HepG2 (cell line): ENCODE data around the gene DCLK1. TPM values are rescaled to one million over a fixed set of nuclear protein-coding genes. Genes with fewer than 3 reads are reported as not detected.

Experiments
- ATAC-seq: fragments of 200-7000 bp; cut with Tn5 transposase; 3 replicates; pipeline ENCODE4 v1.9.1; 2020; ENCODE audit warnings: mild to moderate bottlenecking, moderate library complexity
- BruUV-seq: library from RNA; stranded (reverse); fragments of 400-500 nt; replicated peaks from 2 replicates; lab custom pipeline; 2021; lab: Mats Ljungman, UMichigan
- CTCF ChIA-PET: fragments of 300-600 bp; formaldehyde crosslinking; extraction: SDS; loops from one replicate; lab custom pipeline; 2021; ENCODE audit warnings: low total read pairs, inconsistent platforms, low intra/inter-chr PET ratio; lab: Yijun Ruan, JAX
- POLR2A ChIA-PET: fragments of 350-600 bp; sonication (Branson Sonifier 250); formaldehyde crosslinking; loops from one replicate; lab custom pipeline; 2020; ENCODE audit warnings: antibody characterized with exemption, inconsistent platforms; lab: Yijun Ruan, JAX
- DNase-seq: peaks from one replicate; pipeline ENCODE4 v3.0.0-alpha.2; 2015; ENCODE audit warnings: low spot score
- FAIRE-seq: peaks from 3 replicates; lab custom pipeline; 2011; peaks lifted over from hg19 to GRCh38; lab: Jason Lieb, UNC
- H2AFZ ChIP-seq: one replicate; pipeline ENCODE4 v1.6.1; 2011; ENCODE audit warnings: low read length, inconsistent platforms
- H3K27ac ChIP-seq: fragments of 300-600 bp; 3 replicates; pipeline ENCODE4 v1.8.0; 2011; ENCODE audit warnings: mixed run types, mild to moderate bottlenecking, mixed read lengths, low read length, inconsistent platforms; ENCODE audit not compliant: insufficient read depth; ENCODE audit errors: extremely low read length
- H3K27me3 ChIP-seq, 2 experiments: fragments of 200-600 bp in 1 of 2; 2 replicates in 1 of 2; 3 replicates in 1 of 2; pipeline versions ENCODE4 v1.6.0 to v1.8.0; 2011; ENCODE audit warnings: low read length in 2 of 2, mild to moderate bottlenecking in 2 of 2, moderate library complexity in 2 of 2, inconsistent platforms in 1 of 2; ENCODE audit not compliant: insufficient read depth in 2 of 2, control insufficient read depth in 1 of 2
- H3K36me3 ChIP-seq, 2 experiments: fragments of 200-600 bp in 1 of 2; replicated peaks in 1 of 2; 2 replicates in 1 of 2; 3 replicates in 1 of 2; pipeline versions ENCODE4 v1.5.1 to v1.8.0; 2011; ENCODE audit warnings: low read length in 2 of 2, inconsistent platforms in 1 of 2; ENCODE audit not compliant: insufficient read depth in 2 of 2, control insufficient read depth in 1 of 2
- H3K4me1 ChIP-seq: 2 replicates; pipeline ENCODE4 v1.5.1; 2012; ENCODE audit warnings: low read length, inconsistent platforms; ENCODE audit not compliant: insufficient read depth
- H3K4me2 ChIP-seq: 2 replicates; pipeline ENCODE4 v1.6.0; 2011; ENCODE audit warnings: low read depth, low read length, inconsistent platforms
- H3K4me3 ChIP-seq, 3 experiments: fragments of 200-600 bp in 1 of 3; sonication (generic), shearing (Covaris generic) in 1 of 3; replicated peaks in 1 of 3; 2 replicates each; pipeline ENCODE4 v1.5.1; 2011 to 2016; ENCODE audit warnings: low read length in 3 of 3, inconsistent platforms in 2 of 3, low read depth in 2 of 3, mild to moderate bottlenecking in 2 of 3, control low read depth in 1 of 3, mixed read lengths in 1 of 3; ENCODE audit not compliant: insufficient read depth in 1 of 3
- H3K79me2 ChIP-seq: one replicate; pipeline ENCODE4 v1.6.1; 2011; ENCODE audit warnings: low read length, inconsistent platforms; ENCODE audit not compliant: insufficient read depth
- H3K9ac ChIP-seq: 2 replicates; pipeline ENCODE4 v1.6.0; 2011; ENCODE audit warnings: mild to moderate bottlenecking, low read depth, low read length, inconsistent platforms; ENCODE audit not compliant: insufficient read depth
- H3K9me3 ChIP-seq: 2 replicates; pipeline ENCODE4 v1.5.1; 2012; ENCODE audit warnings: mild to moderate bottlenecking, low read length
- H4K20me1 ChIP-seq: 2 replicates; pipeline ENCODE4 v1.6.0; 2011; ENCODE audit warnings: inconsistent platforms, mild to moderate bottlenecking, low read length, moderate library complexity; ENCODE audit not compliant: insufficient read depth
- GABPA ChIP-seq, 2 experiments: IDR thresholded peaks; 2 replicates each; pipeline ENCODE4 v1.6.1; 2011 to 2016; ENCODE audit warnings: low read depth in 2 of 2, low read length in 1 of 2, missing biosample characterization in 1 of 2, missing genetic modification characterization in 1 of 2
- KDM3A ChIP-seq: IDR thresholded peaks from 2 replicates; pipeline ENCODE4 v1.6.1; 2018; ENCODE audit warnings: low read depth, missing compliant biosample characterization
- MYC ChIP-seq: sonication (generic); formaldehyde crosslinking; IDR thresholded peaks from 2 replicates; pipeline ENCODE4 v1.9.0; 2021; ENCODE audit warnings: missing genetic modification reagents, borderline replicate concordance
- SOX6 ChIP-seq, 2 experiments: fragments of 450-650 bp in 1 of 2; sonication (generic) in 1 of 2; formaldehyde crosslinking in 1 of 2; IDR thresholded peaks; 2 replicates each; pipeline versions ENCODE4 v1.4.0 to v1.6.1; 2017 to 2020; ENCODE audit warnings: antibody characterized with exemption in 1 of 2, mild to moderate bottlenecking in 1 of 2, missing genetic modification reagents in 1 of 2
- YEATS2 ChIP-seq: sonication (generic); formaldehyde crosslinking; IDR thresholded peaks from 2 replicates; pipeline ENCODE4 v1.4.0; 2020; ENCODE audit warnings: missing genetic modification reagents, borderline replicate concordance
- ZFYVE20 ChIP-seq: sonication (generic); formaldehyde crosslinking; IDR thresholded peaks from 2 replicates; pipeline ENCODE4 v1.8.0; 2023; ENCODE audit warnings: low read depth, mild to moderate bottlenecking, moderate library complexity, missing genetic modification reagents, borderline replicate concordance
- ZNF20 ChIP-seq: sonication (generic); formaldehyde crosslinking; IDR thresholded peaks from 2 replicates; pipeline ENCODE4 v1.4.0; 2020; ENCODE audit warnings: mild to moderate bottlenecking, moderate library complexity, missing genetic modification reagents
- ZNF264 ChIP-seq: sonication (generic); formaldehyde crosslinking; IDR thresholded peaks from 2 replicates; pipeline ENCODE4 v1.4.0; 2020; ENCODE audit warnings: missing genetic modification reagents
- ZNF331 ChIP-seq: sonication (generic); formaldehyde crosslinking; IDR thresholded peaks from 2 replicates; pipeline ENCODE4 v1.4.0; 2020; ENCODE audit warnings: missing genetic modification reagents
- ZNF563 ChIP-seq: sonication (generic); formaldehyde crosslinking; IDR thresholded peaks from 2 replicates; pipeline ENCODE4 v1.8.0; 2022; ENCODE audit warnings: mild to moderate bottlenecking, moderate library complexity, missing genetic modification reagents
- WGBS: methylation state at CpG from one replicate; pipeline ENCODE4 v1.1.6; 2017; ENCODE audit warnings: low lambda C conversion rate; 5-methylcytosine and 5-hydroxymethylcytosine counted together
- in situ Hi-C: cut with HindIII; loops from 2 replicates; pipeline ENCODE4 v1.10.0; 2017; ENCODE audit warnings: low pct_unique_long_range_greater_than_20kb; ENCODE audit not compliant: extremely low pct_ligation_motif_present
- intact Hi-C: fragments of 100-400 bp; cut with micrococcal nuclease; formaldehyde crosslinking; loops from one replicate; pipeline ENCODE4 v1.10.0; 2022; ENCODE audit not compliant: unreplicated experiment
- polyA plus RNA-seq, 8 experiments: library from polyadenylated mRNA; depleted of rRNA in 3 of 8; stranded (reverse) in 7 of 8; unstranded in 1 of 8; fragments of >200 nt; fragmentation: Illumina TruSeq in 4 of 8; extraction: Trizol in 4 of 8; gene quantifications; 2 replicates each; pipeline versions ENCODE4 v1.2.1 to v1.2.3, GENCODE V29; 2011 to 2016; ENCODE audit warnings: low read depth in 4 of 8, missing spikeins in 1 of 8, mixed read lengths in 1 of 8; ENCODE audit not compliant: insufficient read depth in 1 of 8
- total RNA-seq, 5 experiments: library from RNA; depleted of rRNA; stranded (reverse); fragments of >200 nt; fragmentation: Illumina TruSeq; extraction: Trizol; gene quantifications; 2 replicates each; pipeline ENCODE4 v1.2.3, GENCODE V29; 2016; ENCODE audit warnings: low read depth in 1 of 5
- TF ChIP-seq, protein P1 (sequence below), 2 experiments: sonication (generic) in 1 of 2; formaldehyde crosslinking in 1 of 2; IDR thresholded peaks; 2 replicates each; pipeline versions ENCODE4 v1.6.1 to v1.9.0; 2014 to 2022; ENCODE audit warnings: antibody characterized with exemption in 1 of 2, borderline replicate concordance in 1 of 2, inconsistent platforms in 1 of 2, low read depth in 1 of 2, missing genetic modification reagents in 1 of 2

The DCLK1 gene
- total and polyA plus RNA-seq, 2 of the 13 experiments (the other 11 are each of a cell fraction or from before 2014, with no cell fraction given): not detected

DNA sequence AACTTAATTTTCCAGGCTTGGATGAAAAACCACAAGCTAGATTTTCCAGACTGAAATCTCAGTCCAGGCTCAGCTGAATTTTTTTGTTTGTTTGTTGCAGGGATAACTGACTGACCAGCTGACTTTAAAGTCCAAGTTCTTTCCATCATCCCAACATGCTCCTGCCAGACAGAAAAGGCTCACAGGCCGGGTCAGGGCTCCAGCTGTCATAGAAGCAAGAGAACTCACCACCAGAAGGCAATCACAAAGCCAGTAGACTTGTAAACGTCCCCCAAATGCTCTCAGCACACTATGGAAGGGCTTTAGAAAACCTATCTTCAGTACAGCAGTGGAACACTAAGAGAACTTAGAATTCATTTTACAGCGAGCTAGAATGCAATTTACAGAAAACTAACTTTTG lies 25.5 kb downstream of the DCLK1 start (continued):
- TF ChIP-seq SOX6 (IDR thresholded peaks at IDR 0.05) (no peak), SOX6 (CRISPR knock-in tag; IDR thresholded peaks at IDR 0.05) (no peak), ZNF264 (CRISPR knock-in tag) (no peak), ZFYVE20 (CRISPR knock-in tag) (no peak), MYC (CRISPR knock-in tag) (no peak)

DNA sequence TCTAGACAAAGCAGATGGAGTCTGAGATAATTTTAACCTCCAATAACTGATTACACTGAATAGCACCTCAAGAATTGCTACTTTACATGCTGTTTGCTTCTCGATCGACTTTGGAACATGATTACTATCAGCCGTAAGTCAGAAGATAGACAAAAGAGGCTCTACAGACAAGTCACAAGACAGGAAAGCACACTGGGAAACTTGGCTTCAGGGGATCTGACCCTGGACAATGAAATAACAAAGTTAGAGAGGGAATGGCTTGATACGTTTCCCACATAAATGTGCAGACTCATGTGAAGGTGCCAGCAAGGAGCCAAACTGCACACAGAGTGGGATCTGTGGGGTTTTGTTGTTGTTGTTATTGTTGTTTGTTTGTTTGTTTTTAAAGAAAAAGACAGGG lies 28.5 kb downstream of the DCLK1 start:
- no peak for FAIRE-seq
- no peaks in the 10 kb centered on the region for H3K79me2 ChIP-seq
- no peak for DNase-seq
- H4K20me1 ChIP-seq: no peaks in the 10 kb centered on the region
- intact Hi-C loops (no loop called here), in situ Hi-C loops (no loop called here)
- no peak overlapping the region for H2AFZ ChIP-seq
- H3K9me3 ChIP-seq: no peaks in the 10 kb centered on the region
- H3K9ac ChIP-seq: no peak overlapping the region
- CTCF ChIA-PET: no interaction called here
- no peaks in the 10 kb centered on the region for H3K36me3 ChIP-seq
- no peak overlapping the region for H3K4me3 ChIP-seq
- no peak overlapping the region for H3K27ac ChIP-seq
- H3K27me3 ChIP-seq: no peaks in the 10 kb centered on the region
- H3K4me1 ChIP-seq: no peaks in the 10 kb centered on the region
- ATAC-seq: no peak
- POLR2A ChIA-PET: no interaction called here
- TF ChIP-seq ZNF563 (no peak), ZNF331 (CRISPR knock-in tag) (no peak), YEATS2 (no peak), ZNF20 (CRISPR knock-in tag) (no peak), KDM3A (no peak), GABPA (IDR thresholded peaks at IDR 0.05; ENCODE audit: low read depth, low read length) (no peak), GABPA (CRISPR knock-in tag; IDR thresholded peaks at IDR 0.05; ENCODE audit: low read depth) (no peak)
- TF ChIP-seq, protein P1, sequence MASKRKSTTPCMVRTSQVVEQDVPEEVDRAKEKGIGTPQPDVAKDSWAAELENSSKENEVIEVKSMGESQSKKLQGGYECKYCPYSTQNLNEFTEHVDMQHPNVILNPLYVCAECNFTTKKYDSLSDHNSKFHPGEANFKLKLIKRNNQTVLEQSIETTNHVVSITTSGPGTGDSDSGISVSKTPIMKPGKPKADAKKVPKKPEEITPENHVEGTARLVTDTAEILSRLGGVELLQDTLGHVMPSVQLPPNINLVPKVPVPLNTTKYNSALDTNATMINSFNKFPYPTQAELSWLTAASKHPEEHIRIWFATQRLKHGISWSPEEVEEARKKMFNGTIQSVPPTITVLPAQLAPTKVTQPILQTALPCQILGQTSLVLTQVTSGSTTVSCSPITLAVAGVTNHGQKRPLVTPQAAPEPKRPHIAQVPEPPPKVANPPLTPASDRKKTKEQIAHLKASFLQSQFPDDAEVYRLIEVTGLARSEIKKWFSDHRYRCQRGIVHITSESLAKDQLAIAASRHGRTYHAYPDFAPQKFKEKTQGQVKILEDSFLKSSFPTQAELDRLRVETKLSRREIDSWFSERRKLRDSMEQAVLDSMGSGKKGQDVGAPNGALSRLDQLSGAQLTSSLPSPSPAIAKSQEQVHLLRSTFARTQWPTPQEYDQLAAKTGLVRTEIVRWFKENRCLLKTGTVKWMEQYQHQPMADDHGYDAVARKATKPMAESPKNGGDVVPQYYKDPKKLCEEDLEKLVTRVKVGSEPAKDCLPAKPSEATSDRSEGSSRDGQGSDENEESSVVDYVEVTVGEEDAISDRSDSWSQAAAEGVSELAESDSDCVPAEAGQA (IDR thresholded peaks at IDR 0.05; ENCODE audit: low read depth): no peak
- TF ChIP-seq, protein P1 (CRISPR knock-in tag; IDR thresholded peaks at IDR 0.05; ENCODE audit: borderline replicate concordance): no peak
- WGBS: 22% methylated on average over 4 of the region's 4 CpGs
- no peak overlapping the region for H3K4me2 ChIP-seq
- BruUV-seq: no TSS peak
